NT2/D1 (cell line): ENCODE results near the gene HHIPL1.

Experiments
- SUZ12 ChIP-seq: IDR thresholded peaks from 2 replicates; pipeline ENCODE4 v1.6.1; 2011; ENCODE audit not compliant: insufficient read length, insufficient read depth; ENCODE audit errors: extremely low read depth
- YY1 ChIP-seq: IDR thresholded peaks from 2 replicates; pipeline ENCODE4 v1.6.1; 2011; ENCODE audit not compliant: insufficient read length, insufficient read depth
- ZNF274 ChIP-seq: IDR thresholded peaks from 2 replicates; pipeline ENCODE4 v1.6.1; 2011; ENCODE audit warnings: mild to moderate bottlenecking, low read depth, low read length

GRCh38 chr14:99708449-99708848 lies 63.5 kb downstream of the HHIPL1 start:
- TF ChIP-seq SUZ12, result no peak
- TF ChIP-seq ZNF274, result no peak
- no peak for TF ChIP-seq YY1
